HG02588 (cell line): ENCODE results near the gene DNAL1.
A peak's percentile ranks its signal among the peaks of the same experiment; 100 is the strongest.
"Not testable (repeated sequence)": the region's sequence is repeated elsewhere in the genome, so short reads cannot be mapped to it uniquely, and the experiment has no call there.

Source experiments
- ATAC-seq: cut with Tn5 transposase; IDR thresholded peaks from one replicate; pipeline ENCODE4 v1.9.1; 2021; ENCODE audit warnings: mild to moderate bottlenecking, moderate library complexity; ENCODE audit not compliant: unreplicated experiment

The DNAL1 gene

GRCh38 chr14:73637830-73638229, 7.0 kb upstream of the DNAL1 start:
- ATAC-seq = no peak

- no peak for ATAC-seq
Measured at GRCh38 chr14:73640796-73641365, 3.9 kb upstream of the DNAL1 start.

GRCh38 chr14:73645248-73645610, 443 bp downstream of the DNAL1 start:
- ATAC-seq = no peak

- no peak for ATAC-seq
Measured at GRCh38 chr14:73651005-73651404, 6.2 kb downstream of the DNAL1 start.

- no peak for ATAC-seq
Measured at GRCh38 chr14:73655851-73656250, 11.1 kb downstream of the DNAL1 start.

GRCh38 chr14:73659202-73659601, 14.4 kb downstream of the DNAL1 start:
- not testable (repeated sequence) for ATAC-seq

- ATAC-seq = no peak
Measured at GRCh38 chr14:73660511-73660910, 15.7 kb downstream of the DNAL1 start.

- ATAC-seq = no peak
Measured at GRCh38 chr14:73661872-73662271, 17.1 kb downstream of the DNAL1 start.

- no peak for ATAC-seq
Measured at GRCh38 chr14:73662487-73662943, 17.7 kb downstream of the DNAL1 start.

GRCh38 chr14:73663548-73664212, 18.9 kb downstream of the DNAL1 start:
- no peak for ATAC-seq

- ATAC-seq = no peak
Measured at GRCh38 chr14:73665130-73665529, 20.3 kb downstream of the DNAL1 start.

- ATAC-seq = no peak
Measured at GRCh38 chr14:73666583-73666982, 21.8 kb downstream of the DNAL1 start.

- ATAC-seq = no peak
Measured at GRCh38 chr14:73667854-73668253, 23.1 kb downstream of the DNAL1 start.

GRCh38 chr14:73674986-73675385, 30.2 kb downstream of the DNAL1 start:
- no peak for ATAC-seq

GRCh38 chr14:73678698-73679097, 33.9 kb downstream of the DNAL1 start:
- ATAC-seq = no peak

GRCh38 chr14:73680821-73681220, 36.0 kb downstream of the DNAL1 start:
- no peak for ATAC-seq

GRCh38 chr14:73684627-73685026, 39.8 kb downstream of the DNAL1 start:
- ATAC-seq = no peak

GRCh38 chr14:73685328-73685727, 40.5 kb downstream of the DNAL1 start:
- ATAC-seq = no peak

- ATAC-seq = no peak
Measured at GRCh38 chr14:73686901-73687300, 42.1 kb downstream of the DNAL1 start.

GRCh38 chr14:73694083-73694482, 49.3 kb downstream of the DNAL1 start:
- no peak for ATAC-seq

GRCh38 chr14:73695082-73695481, 50.3 kb downstream of the DNAL1 start:
- no peak for ATAC-seq

GRCh38 chr14:73695997-73696396, 51.2 kb downstream of the DNAL1 start:
- ATAC-seq = peak; percentile 64
